WTC11 (cell line): ENCODE results near the gene CCDC181. TPM values are rescaled to one million over a fixed set of nuclear protein-coding genes. Genes with fewer than 3 reads are reported as not detected.

Experiments used
- ATAC-seq: fragments of 200-7000 bp; cut with Tn5 transposase; 2 replicates; pipeline ENCODE4 v1.10.0; 2021; ENCODE audit warnings: mild to moderate bottlenecking, moderate library complexity
- CTCF ChIA-PET: fragments of 300-600 bp; sonication (Branson Sonifier 250); formaldehyde crosslinking; loops from one replicate; lab custom pipeline; 2021; ENCODE audit warnings: antibody characterized with exemption; lab: Charles Lee
- POLR2A ChIA-PET: fragments of 350-600 bp; sonication (Branson Sonifier 250); formaldehyde crosslinking; loops from one replicate; lab custom pipeline; 2021; ENCODE audit warnings: antibody characterized with exemption; lab: Charles Lee
- DNase-seq: peaks from one replicate; pipeline ENCODE4 v3.0.0; 2021; ENCODE audit warnings: low spot score
- H3K27ac Mint-ChIP-seq: 2 replicates; pipeline ENCODE4 v1.8.0; 2021; ENCODE audit warnings: mixed read lengths
- H3K27me3 Mint-ChIP-seq: 2 replicates; pipeline ENCODE4 v1.8.0; 2021; ENCODE audit warnings: low read depth, mild to moderate bottlenecking, moderate library complexity, mixed read lengths
- H3K36me3 Mint-ChIP-seq: 2 replicates; pipeline ENCODE4 v1.8.0; 2021; ENCODE audit warnings: mixed read lengths
- H3K4me1 Mint-ChIP-seq: 2 replicates; pipeline ENCODE4 v1.8.0; 2022; ENCODE audit warnings: mixed read lengths
- H3K4me3 Mint-ChIP-seq: 2 replicates; pipeline ENCODE4 v1.8.0; 2021; ENCODE audit warnings: mild to moderate bottlenecking, moderate library complexity, mixed read lengths
- H3K9me3 Mint-ChIP-seq: 2 replicates; pipeline ENCODE4 v1.8.0; 2021; ENCODE audit warnings: mixed read lengths
- AR ChIP-seq: fragments of 250-450 bp; sonication (Bioruptor Pico); IDR thresholded peaks from 2 replicates; pipeline ENCODE4 v1.9.0; 2021; ENCODE audit warnings: mild to moderate bottlenecking
- ATF3 ChIP-seq: sonication (generic); formaldehyde crosslinking; conservative IDR thresholded peaks from 2 replicates; pipeline ENCODE4 v1.8.1; 2022; ENCODE audit warnings: mild to moderate bottlenecking, missing genetic modification reagents
- CREM ChIP-seq: sonication (generic); formaldehyde crosslinking; IDR thresholded peaks from 2 replicates; pipeline ENCODE4 v1.8.1; 2022; ENCODE audit warnings: mild to moderate bottlenecking, missing genetic modification reagents, moderate library complexity
- CTCF ChIP-seq: fragments of 200-600 bp; IDR thresholded peaks from 2 replicates; pipeline ENCODE4 v1.8.0; 2022; ENCODE audit warnings: antibody characterized with exemption
- FOXK1 ChIP-seq: sonication (generic); formaldehyde crosslinking; IDR thresholded peaks from 2 replicates; pipeline ENCODE4 v1.8.0; 2022; ENCODE audit warnings: mild to moderate bottlenecking, moderate library complexity, missing genetic modification reagents
- GRHL2 ChIP-seq: fragments of 250-450 bp; sonication (Bioruptor Pico); IDR thresholded peaks from 2 replicates; pipeline ENCODE4 v1.8.0; 2022; ENCODE audit warnings: mild to moderate bottlenecking, moderate library complexity; ENCODE audit not compliant: insufficient replicate concordance, severe bottlenecking
- HMGXB4 ChIP-seq: sonication (generic); formaldehyde crosslinking; IDR thresholded peaks from 2 replicates; pipeline ENCODE4 v1.8.1; 2023; ENCODE audit warnings: mild to moderate bottlenecking, moderate library complexity, missing genetic modification reagents
- MLX ChIP-seq: sonication (generic); formaldehyde crosslinking; IDR thresholded peaks from 2 replicates; pipeline ENCODE4 v1.8.1; 2023; ENCODE audit warnings: mild to moderate bottlenecking, missing genetic modification reagents, moderate library complexity
- NFE2L1 ChIP-seq: sonication (generic); formaldehyde crosslinking; IDR thresholded peaks from 2 replicates; pipeline ENCODE4 v1.8.1; 2023; ENCODE audit warnings: missing genetic modification reagents
- SMAD4 ChIP-seq: sonication (generic); formaldehyde crosslinking; IDR thresholded peaks from 2 replicates; pipeline ENCODE4 v1.8.0; 2022; ENCODE audit warnings: mild to moderate bottlenecking, missing genetic modification reagents
- TCF7 ChIP-seq: sonication (generic); formaldehyde crosslinking; IDR thresholded peaks from 2 replicates; pipeline ENCODE4 v1.8.0; 2022; ENCODE audit warnings: mild to moderate bottlenecking, low read depth, missing genetic modification reagents, moderate library complexity
- ZBTB21 ChIP-seq: sonication (generic); formaldehyde crosslinking; IDR thresholded peaks from 2 replicates; pipeline ENCODE4 v1.8.1; 2023; ENCODE audit warnings: mild to moderate bottlenecking, missing genetic modification reagents, borderline replicate concordance
- ZBTB43 ChIP-seq: sonication (generic); formaldehyde crosslinking; IDR thresholded peaks from 2 replicates; pipeline ENCODE4 v1.8.1; 2023; ENCODE audit warnings: mild to moderate bottlenecking, missing genetic modification reagents
- ZNF219 ChIP-seq: sonication (generic); formaldehyde crosslinking; IDR thresholded peaks from 2 replicates; pipeline ENCODE4 v1.8.0; 2023; ENCODE audit warnings: missing genetic modification reagents, mild to moderate bottlenecking, borderline replicate concordance
- total RNA-seq: library from RNA; stranded (reverse); gene quantifications from 3 replicates; pipeline ENCODE4 v1.2.3, GENCODE V29; 2021
- TF ChIP-seq, protein P1 (sequence below): sonication (generic); formaldehyde crosslinking; IDR thresholded peaks from 2 replicates; pipeline ENCODE4 v1.8.0; 2023; ENCODE audit warnings: missing genetic modification reagents, mild to moderate bottlenecking, borderline replicate concordance
- TF ChIP-seq, protein P2 (sequence below): sonication (generic); formaldehyde crosslinking; IDR thresholded peaks from 2 replicates; pipeline ENCODE4 v1.8.0; 2022; ENCODE audit warnings: mild to moderate bottlenecking, missing genetic modification reagents
- TF ChIP-seq, protein P3 (sequence below): sonication (generic); formaldehyde crosslinking; IDR thresholded peaks from 2 replicates; pipeline ENCODE4 v1.8.0; 2022; ENCODE audit warnings: mild to moderate bottlenecking, missing genetic modification reagents

The CCDC181 gene
- total RNA-seq, 1 experiment from 2014 or later: 1.5 TPM

- TF ChIP-seq HMGXB4 (CRISPR knock-in tag): no peak
Measured at GRCh38 chr1:169457443-169457842, 30.2 kb upstream of the CCDC181 start (continued).

DNA sequence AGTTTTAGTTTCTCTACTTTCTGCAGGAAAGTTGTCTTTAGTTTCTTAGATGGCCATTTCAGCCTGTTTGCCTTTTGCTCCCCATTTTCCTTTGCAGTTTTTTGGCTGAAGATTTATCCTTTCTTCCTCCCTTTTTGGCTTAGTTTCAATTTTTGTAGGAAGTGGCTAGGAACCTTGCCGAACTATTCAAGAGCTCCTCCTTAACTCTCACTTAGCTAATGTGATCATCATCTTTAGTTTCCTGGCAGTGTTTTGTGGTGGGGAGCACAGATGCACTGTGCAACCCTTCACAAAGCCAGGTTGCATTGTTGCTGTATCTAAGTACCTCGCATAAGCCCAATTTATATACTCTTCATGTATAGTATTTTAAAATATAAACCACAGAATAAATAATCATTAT, 28.8 kb upstream of the CCDC181 start:
- DNase-seq: no peak
- POLR2A ChIA-PET: no interaction called here
- Mint-ChIP-seq H3K9me3 (peaks cover 18% of the 10 kb centered on the region), H3K36me3 (peaks cover 7% of the 10 kb centered on the region), H3K27me3 (no peaks in the 10 kb centered on the region; the same call in 1 of the 2 replicates), H3K4me1 (peaks cover 4% of the 10 kb centered on the region), H3K27ac (no peak overlapping the region), H3K4me3 (no peak overlapping the region)
- no peak for ATAC-seq
- TF ChIP-seq TCF7 (CRISPR knock-in tag) (no peak), FOXK1 (no peak), SMAD4 (CRISPR knock-in tag) (no peak), CTCF (no peak), ZBTB43 (CRISPR knock-in tag) (no peak), ZBTB21 (CRISPR knock-in tag) (no peak), CREM (CRISPR knock-in tag) (no peak), NFE2L1 (CRISPR knock-in tag) (no peak), GRHL2 (CRISPR knock-in tag) (no peak), AR (CRISPR knock-in tag) (no peak), MLX (CRISPR knock-in tag) (no peak), ATF3 (CRISPR knock-in tag) (no peak), ZNF219 (CRISPR knock-in tag) (no peak)
- TF ChIP-seq, protein P1, sequence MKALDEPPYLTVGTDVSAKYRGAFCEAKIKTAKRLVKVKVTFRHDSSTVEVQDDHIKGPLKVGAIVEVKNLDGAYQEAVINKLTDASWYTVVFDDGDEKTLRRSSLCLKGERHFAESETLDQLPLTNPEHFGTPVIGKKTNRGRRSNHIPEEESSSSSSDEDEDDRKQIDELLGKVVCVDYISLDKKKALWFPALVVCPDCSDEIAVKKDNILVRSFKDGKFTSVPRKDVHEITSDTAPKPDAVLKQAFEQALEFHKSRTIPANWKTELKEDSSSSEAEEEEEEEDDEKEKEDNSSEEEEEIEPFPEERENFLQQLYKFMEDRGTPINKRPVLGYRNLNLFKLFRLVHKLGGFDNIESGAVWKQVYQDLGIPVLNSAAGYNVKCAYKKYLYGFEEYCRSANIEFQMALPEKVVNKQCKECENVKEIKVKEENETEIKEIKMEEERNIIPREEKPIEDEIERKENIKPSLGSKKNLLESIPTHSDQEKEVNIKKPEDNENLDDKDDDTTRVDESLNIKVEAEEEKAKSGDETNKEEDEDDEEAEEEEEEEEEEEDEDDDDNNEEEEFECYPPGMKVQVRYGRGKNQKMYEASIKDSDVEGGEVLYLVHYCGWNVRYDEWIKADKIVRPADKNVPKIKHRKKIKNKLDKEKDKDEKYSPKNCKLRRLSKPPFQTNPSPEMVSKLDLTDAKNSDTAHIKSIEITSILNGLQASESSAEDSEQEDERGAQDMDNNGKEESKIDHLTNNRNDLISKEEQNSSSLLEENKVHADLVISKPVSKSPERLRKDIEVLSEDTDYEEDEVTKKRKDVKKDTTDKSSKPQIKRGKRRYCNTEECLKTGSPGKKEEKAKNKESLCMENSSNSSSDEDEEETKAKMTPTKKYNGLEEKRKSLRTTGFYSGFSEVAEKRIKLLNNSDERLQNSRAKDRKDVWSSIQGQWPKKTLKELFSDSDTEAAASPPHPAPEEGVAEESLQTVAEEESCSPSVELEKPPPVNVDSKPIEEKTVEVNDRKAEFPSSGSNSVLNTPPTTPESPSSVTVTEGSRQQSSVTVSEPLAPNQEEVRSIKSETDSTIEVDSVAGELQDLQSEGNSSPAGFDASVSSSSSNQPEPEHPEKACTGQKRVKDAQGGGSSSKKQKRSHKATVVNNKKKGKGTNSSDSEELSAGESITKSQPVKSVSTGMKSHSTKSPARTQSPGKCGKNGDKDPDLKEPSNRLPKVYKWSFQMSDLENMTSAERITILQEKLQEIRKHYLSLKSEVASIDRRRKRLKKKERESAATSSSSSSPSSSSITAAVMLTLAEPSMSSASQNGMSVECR (CRISPR knock-in tag): no peak
- TF ChIP-seq, protein P2, sequence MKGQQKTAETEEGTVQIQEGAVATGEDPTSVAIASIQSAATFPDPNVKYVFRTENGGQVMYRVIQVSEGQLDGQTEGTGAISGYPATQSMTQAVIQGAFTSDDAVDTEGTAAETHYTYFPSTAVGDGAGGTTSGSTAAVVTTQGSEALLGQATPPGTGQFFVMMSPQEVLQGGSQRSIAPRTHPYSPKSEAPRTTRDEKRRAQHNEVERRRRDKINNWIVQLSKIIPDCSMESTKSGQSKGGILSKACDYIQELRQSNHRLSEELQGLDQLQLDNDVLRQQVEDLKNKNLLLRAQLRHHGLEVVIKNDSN: no peak
- TF ChIP-seq, protein P3, sequence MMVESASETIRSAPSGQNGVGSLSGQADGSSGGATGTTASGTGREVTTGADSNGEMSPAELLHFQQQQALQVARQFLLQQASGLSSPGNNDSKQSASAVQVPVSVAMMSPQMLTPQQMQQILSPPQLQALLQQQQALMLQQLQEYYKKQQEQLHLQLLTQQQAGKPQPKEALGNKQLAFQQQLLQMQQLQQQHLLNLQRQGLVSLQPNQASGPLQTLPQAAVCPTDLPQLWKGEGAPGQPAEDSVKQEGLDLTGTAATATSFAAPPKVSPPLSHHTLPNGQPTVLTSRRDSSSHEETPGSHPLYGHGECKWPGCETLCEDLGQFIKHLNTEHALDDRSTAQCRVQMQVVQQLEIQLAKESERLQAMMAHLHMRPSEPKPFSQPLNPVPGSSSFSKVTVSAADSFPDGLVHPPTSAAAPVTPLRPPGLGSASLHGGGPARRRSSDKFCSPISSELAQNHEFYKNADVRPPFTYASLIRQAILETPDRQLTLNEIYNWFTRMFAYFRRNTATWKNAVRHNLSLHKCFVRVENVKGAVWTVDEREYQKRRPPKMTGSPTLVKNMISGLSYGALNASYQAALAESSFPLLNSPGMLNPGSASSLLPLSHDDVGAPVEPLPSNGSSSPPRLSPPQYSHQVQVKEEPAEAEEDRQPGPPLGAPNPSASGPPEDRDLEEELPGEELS (CRISPR knock-in tag): no peak
- CTCF ChIA-PET: no interaction called here
